SIG-M5 treated with dmso at 0.1 percent for 504 hours (cell line): ENCODE measurements around the gene DPP4.
A peak's percentile ranks its signal among the peaks of the same experiment; 100 is the strongest.

Experiments used
- DNase-seq: peaks from one replicate; lab custom pipeline; 2025; ENCODE audit not compliant: unreplicated experiment; lab: John Stamatoyannopoulos, UW

Gene DPP4

DNA sequence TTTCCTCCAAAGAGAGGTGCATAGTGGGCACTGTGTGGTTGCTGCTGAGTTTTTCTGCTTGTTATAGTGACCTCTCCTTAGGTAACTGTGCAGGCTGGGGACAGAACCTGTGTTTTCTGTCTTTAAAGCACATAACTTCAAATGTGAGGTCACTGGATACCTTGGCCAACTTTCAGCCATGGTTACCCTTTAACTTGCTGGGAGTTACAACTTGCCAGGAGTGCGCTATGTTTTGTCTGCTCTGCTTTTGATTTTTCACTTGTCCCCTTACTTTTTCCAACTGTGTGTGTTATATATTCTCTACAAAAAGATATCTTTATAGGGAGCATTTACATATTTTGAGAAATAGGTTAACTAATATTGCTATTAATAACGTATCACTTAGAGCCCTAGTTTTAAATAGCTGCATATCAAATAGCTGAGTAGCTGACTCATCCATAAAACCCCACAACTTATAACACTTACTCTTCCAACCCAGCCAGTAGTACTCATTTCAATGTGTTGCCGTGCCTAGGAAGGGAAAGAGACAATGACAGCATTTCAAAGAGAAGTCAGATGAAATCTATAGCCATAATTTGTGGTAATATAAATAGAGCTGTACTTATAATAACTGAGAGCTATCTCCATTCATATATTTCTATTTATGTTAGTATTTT, 51.6 kb downstream of the DPP4 start:
- DNase-seq, result no peak

DNA sequence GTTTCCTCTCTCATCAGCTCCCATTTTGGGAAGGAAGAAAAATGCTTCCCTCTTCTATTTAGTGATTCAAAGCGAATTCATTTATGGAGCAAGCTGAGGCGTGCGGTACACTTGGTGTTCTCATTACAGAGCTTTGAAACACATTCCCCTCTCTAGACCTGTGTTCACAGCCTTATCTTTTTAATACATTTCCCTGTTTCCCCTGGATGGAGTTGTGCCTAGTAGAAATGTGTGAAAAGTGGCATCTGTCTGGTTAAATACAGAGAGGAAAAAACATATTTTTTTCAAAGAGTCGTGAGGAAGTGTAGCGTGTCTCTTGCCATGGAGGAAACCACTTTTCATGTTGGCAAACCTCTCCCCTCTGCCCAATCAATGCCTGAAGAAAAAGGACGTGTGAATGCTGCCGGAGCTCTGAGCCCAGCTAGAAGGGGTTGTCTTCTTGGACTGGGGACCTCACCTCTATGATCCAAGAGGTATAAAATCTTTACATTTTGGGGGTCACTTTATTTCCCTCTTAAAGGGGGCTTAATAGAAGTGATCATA, 52.4 kb downstream of the DPP4 start:
- DNase-seq, result no peak

DNA sequence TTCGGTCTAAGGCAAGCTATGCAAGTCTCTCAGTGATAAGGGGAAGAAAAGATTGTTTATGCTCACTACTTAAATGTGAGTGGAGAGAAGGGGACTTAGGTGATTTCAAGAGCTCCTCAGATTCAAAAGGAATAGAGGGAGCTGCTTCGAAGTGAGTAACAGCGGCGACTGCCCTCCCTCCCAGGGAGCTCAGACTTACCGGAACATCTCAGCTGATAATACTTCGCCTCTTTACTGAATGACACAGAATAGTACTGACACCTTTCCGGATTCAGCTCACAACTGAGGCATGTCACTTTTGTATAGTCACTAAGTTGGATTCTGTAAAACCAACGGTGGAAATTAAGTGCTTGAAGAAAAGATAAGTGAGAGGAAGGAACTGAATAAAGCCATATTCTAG, 55.5 kb downstream of the DPP4 start:
- no peak for DNase-seq

DNA sequence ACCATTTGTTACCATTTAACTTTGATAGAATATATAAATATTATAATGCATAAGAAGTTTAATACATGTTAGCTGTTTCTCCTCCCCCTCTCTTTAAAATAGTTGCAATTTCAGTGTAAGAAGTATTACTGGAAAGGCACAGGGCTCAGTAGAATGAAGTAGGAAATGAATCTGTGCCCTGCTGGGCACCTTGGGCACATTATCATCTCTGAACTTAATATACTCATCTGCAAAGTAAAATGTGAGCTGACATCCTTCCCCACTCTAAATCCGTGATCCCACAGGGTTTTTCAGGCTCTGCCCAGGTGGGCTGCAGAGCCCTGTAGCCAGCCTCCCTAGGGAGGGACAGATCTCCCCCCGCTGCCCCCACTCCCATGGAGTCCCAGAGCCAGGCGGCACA, 56.8 kb downstream of the DPP4 start:
- no peak for DNase-seq

DNA sequence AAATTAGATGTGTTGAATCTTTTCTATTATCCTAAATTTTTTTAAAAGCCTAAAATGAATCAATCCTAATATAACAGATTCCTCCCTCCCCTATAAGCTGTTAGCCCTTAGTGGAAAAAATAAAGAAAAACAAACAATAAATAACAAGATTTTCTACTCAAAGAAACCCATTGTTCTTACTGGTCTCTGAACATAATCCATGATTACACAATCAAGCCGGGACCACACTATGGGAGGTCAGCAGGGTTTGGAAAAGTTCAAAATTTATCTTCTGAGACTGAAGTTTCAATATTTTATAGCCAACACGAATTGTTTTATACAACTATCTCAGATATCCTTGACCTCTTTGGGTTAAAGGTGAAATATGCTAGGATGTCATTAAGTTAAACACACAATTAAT, 57.9 kb downstream of the DPP4 start:
- no peak for DNase-seq

DNA sequence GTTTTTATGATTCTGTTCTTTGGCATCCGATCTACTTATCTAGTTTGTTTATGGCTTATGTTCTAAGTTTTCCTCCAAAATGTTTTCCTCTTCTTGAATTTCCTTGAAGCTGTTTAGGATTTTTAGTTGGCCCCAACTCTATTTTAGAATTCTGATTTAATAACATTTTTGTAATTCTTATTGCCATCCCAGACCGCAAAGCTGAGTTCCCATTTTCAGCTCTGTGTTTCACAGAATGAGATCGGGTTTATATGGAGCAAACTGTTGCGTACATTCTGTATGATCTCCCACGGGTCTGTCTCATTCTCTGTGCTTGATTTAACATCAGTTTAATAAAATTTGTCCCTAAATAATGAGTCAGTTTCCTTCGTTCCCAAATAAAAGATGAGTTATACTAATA, 59.3 kb downstream of the DPP4 start:
- no peak for DNase-seq

DNA sequence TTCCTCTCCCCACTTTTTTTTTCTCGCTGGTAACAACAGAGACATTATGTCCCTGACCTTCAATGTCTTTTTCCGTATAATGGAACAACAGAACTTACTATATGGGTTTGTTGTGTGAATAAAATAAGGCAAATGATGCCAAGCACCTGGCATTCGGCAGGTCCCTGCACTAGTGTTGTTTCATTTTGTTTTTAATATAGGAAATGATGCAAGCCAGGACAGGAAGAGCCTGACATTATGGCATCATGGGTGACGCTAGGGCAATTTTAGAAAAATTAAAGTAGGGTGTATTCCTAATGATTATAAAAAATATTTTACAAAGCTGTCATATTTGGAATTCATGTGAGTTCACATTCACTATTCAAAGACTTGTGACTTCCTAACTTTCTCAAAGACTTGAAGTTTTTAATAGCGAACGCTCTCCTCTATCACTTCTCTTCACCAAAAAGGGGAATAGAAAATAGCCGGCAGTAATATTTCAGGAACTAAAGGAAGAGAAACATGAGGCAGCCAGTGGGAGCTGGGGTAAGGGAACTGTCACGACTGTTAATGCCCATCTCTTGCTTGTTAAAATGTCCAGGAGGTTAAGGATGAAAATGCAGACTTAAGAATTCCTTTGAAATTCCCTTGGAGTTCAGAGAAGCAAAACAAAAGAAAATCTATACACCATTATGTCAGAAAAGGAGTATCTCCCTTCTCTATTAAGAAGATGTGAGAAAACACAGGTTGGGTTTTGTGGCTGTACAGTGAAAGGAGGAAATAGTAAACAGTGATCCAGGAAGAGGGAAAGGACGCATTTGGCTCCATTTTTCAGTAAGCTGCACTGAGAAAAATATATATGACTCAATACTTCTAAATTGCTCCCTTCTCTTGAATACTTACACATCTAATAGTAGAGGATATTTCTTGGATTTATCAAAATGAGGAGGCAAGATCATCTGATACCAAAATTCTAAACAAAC, 60.2 kb downstream of the DPP4 start:
- DNase-seq, result peak; percentile 89

DNA sequence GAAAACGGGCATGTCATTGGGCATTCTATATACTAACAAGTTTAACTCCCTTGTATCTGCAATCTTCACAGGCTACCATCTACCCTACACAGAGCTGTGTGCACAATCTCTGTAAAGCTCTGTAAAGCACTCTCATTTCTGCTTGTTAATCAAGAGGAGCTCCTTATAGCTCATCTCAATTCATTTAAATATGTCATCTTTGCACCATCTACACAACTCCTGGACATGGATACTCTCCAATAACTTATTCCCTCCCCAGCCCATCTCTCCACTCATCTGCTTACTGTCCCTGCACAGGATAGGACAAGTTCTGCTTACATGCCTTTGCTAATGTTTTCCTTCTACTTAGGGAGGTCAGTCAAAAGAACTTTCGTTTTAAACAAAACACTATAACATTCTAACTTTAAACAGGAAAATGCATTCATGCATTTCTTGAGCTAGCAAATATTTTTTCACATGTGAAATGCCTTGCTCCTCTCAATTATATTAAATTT, 61.4 kb downstream of the DPP4 start:
- DNase-seq, result no peak

DNA sequence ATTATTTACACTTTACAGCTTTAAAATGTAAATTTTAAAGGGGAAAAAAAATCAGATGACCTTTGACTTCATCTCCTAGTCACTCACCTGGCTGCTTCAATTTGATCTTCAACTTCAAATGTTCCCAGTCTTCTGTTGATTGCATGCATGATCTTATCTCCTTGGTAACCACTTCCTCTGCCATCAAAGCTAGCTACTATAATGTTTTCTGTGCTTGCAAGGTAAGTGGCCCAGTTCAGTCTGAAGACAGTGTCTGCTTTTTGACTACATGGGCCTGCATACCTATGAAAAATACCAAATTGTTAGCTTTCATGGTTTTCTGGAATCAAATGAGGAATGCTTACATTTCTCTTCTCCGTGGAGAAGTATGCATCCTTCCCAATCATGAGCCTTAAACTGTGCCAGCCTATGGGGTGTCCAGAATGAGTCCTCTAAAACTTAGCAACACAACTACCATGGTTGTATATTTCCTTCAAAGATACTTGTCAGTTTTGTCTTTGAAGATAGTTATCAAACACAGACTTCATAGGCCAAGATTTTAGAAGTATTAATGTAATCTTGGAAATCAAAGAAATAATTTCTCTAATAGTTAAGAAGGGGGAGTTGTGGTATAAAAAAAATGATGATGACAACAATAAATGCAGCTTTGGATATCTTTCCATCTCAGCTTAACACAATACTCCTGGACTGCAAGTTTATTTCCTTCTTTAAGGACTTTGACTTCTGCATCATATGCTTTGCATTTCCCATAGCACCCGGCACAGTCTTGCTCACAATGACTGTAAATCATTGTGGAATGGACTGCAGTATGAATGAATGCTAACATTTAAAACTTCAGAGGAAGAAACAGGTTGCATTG, 62.1 kb downstream of the DPP4 start:
- no peak for DNase-seq

DNA sequence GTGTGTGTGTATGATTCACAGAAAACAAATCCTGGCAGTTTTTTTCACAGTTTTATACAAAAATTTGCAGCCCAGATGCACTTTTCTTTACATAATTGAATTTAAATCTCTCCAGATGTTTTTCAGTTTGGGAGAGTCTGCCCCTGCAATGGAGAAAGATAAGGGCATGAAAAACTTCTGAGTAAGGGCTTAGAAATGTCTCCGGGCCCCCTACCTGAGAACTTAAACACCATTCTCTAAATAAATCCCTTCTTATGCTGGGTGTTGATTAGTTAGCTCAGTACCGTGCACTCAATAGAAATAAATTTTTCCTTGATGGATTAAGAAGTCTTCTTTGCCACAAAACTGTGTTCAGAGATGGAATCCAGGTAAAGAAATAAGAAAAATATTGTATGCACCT, 64.5 kb downstream of the DPP4 start:
- DNase-seq, result no peak

DNA sequence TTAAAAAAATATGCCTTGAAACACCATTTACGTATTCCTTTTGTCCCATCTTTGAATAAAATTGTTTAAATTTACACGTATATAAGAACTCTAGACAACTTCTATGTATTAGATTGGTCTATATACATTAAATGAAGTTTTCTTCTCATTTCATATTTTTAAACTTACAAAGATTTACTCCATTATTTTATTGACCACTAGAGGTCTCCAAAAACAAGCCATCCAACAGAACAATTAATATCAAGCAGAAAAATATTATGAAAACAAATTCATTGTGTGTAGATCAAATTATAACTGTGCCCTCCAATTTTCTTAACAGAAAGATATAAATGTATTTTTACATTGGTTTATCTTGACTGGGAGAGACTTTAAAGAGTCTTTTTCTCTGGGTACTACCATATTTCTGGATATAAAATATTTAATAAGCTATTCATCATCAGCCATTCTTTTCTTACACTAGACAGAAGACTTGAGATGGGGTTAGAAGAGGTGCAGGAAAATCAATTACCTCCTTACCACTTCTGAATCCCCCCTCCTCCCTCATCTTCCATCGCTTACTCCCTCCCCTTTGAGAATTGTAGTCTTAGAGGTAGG, 66.5 kb downstream of the DPP4 start:
- DNase-seq, result no peak

DNA sequence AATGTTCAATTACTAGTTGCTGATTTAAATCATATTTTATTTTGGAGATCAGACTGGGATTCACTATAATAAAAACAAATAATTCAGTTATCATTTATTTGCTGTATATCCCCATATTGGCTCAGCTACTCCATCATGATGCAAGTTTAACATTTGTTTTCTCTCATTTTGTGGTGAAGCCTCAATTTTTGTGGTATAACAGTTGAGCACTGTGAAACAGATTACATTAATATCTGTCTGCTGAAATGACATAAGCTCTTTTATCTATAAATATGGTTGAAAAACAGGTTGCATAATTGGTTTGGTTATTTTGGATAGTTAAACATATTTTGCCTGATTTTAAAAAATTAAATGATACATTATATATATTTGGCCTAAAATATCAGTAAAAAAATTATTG, 67.7 kb downstream of the DPP4 start:
- no peak for DNase-seq

DNA sequence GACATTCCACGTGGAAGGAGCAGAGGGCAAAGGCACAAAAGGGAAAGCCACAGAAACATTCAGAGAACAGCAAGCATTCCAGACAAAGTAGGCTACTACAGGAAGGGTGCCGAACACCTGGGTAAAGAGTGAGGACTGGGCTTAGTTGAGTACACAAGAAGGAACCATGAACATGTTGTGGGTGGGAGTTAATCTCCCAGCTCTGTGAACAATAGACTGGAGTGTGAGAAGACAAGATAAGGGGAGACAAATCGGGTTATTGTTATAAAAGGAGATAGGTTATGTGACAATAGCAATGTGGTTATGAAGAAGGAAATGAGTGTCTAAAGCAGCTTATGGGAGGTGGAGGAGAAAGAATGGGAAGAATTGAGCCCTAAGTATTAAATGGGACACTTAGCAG, 70.0 kb downstream of the DPP4 start:
- DNase-seq, result no peak

DNA sequence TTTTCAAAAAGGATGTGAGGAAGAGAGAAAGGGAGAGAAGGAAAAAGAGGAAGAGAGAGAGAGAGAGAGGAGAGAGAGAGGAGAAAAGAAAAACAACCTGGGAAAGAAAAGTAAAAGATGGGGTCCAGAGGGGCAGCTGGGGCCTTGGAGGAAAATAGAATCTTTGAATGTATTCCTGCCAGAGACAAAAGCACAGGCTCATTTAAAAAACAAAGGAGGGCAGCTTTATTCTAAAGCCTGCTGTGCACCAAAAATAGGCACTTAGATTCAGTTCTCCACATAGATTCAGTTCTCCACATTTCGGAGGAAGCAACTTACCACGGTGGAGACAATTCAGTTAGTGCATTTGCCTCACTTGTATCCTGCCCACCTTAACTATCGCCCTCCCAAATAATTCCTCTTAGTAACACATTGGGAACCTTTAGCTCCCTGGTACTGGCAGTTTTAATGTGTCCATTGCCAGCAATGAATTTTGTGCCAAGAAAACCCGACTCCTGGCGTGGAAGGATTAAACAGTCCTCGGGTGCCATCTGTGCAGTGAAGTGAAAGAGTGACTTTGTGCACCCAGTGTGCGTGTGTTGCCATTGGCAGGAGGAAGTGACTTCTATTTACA, 71.3 kb downstream of the DPP4 start:
- DNase-seq, result peak; percentile 46

DNA sequence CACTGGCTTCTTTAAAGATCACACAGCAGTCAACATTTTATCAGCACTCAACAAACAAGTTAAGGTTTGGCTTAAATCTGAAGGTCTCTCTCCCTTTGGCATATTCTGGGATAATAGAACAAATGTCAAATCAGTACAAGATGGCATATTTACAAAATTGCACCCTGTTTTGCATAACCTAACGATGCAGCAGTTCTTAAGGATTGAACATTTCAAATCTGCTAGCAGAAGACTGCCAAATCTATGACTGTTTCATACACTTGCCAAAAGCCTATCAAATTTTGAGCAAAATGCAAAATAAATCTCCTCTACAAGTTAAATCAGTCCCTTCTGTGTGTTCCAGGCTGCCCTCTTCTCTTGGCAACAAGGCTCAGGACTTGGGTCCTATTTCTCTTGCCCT, 73.6 kb downstream of the DPP4 start:
- DNase-seq, result no peak

DNA sequence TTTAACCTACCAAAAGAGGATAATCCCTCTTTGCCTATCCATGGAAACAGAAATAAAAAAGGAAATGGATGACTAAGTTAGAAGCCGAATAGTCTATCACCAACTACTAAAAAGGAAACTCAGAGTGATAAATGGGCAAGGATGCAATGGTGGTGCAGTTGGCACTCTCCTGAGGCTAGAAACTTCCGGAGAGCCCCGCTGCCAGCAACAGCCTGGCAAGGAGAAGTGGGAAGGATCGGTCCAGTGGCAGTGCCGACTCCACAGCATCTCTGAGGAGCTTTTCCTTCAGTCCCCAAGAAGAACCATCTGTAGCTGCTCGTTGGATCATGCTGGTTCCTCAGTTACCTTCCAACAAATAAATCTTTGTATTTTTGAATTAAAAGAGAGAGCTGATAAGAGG, 74.7 kb downstream of the DPP4 start:
- DNase-seq, result no peak

DNA sequence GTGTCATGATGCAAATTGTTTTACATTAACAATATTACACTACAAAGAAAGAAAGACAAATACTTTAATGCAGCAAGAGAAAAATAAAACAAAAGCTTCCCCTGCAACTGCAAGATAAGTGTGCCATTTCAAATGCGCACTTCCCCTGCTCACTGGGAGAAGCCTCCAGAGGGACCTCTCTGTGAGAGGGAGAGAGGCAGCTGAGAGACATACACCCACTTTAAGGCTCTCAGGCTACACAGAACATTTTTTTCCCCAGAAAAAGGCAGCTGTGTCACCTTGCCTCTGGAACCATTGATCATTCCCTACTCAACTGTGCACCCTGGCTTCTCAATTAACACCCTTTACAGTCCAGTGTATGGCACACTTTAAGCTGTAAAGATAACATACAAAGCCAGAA, 75.2 kb downstream of the DPP4 start:
- DNase-seq, result no peak

DNA sequence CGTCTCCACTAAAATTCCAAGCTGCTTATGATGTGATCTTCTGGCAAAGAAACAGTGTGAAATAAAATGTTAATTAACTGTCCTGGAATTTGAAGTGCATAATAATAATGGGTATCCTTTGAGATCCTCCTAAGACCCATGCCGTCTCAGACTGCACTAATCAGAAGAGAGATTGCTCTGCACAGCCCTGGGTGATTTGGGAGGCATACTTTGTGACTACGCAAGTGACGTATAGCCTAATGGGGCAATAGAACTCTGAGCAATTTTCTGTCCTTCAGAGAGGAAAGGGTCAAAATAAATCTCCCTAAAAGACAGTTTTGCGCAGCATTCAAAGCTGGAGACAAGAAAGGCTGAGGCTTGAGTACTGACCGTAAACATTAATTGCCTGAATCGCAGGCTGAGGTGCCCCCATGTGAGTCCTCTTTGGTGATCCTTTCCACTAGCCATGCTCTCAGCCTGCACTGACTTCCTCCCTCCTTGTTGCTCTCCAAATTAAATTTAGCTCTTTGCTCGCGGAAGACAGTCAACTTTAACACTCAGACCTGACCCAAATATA, 76.0 kb downstream of the DPP4 start:
- no peak for DNase-seq

DNA sequence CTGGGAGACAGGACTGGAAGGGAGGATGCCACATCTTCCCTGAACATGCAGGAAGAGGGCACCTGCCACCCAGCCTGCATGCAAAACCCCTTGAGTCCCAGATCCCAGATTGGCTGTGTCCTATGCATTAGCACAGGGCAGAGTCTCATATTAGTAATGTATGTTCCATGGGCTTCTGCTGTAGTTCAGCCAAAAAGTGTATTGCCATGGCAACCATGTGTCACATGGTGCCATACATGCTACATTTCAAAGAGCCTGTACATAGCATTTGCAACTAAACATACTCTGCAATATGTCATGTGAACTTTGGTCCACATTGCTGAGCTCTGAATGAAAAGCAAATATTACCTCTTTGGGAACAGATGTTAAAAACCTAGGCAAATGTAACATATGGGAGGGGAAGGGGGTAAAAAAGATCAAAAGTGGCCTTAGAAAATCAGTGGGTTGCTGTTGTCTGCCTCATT, 78.4 kb downstream of the DPP4 start:
- DNase-seq, result no peak
